Measurements from ENCODE around the gene PI16. TPM values are rescaled to one million over a fixed set of nuclear protein-coding genes. Genes with fewer than 3 reads are reported as not detected.

The PI16 gene
- total and polyA plus RNA-seq, 2 donors (not counting 3 experiments of a cell fraction or from before 2014, with no cell fraction given): 0.14 TPM; not detected in 1

DNA sequence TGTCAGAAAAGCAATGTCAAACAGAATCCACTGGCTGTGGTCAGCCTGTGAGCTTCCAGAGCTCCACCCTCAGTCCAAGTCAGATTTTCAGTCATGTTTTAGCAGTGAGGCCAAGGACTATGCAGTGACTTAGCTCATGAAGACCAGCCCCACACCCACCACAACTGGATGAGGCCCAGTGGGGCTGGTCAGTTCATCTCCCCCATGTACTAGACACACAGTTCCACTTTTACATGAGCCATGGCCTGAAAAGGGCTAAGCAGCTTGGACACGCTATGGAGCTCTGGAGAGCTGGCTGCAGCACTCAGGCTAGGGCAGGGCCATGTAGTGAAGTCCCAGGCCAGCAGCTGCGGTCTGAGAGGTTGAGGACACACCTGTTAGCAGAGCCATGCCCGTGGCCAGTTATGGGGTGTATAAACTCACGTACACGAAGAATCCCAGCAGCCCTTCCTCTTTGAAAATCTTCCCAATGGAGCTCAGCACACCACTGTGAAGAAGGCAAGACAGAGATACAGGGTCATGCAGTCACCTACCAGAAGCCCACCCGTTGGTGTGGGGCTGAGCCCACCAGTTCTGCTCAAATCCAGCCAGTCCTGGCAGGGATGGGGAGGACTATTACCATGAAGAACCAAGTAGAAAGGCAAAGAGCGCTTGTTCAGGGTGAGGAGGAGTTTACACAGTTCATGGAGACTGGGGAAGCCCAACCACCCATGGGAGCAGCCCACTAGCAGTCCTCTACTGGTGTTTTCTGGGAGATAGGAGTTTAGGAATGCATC is 20.9 kb downstream of the PI16 start:
- Histone ChIP-seq H3K4me3 (replicated peaks in 1 of 3; ENCODE audit: insufficient read depth in 1 of 3, low read depth in 1 of 3, low read length in 3 of 3) (no peak overlapping the region), H2AFZ (ENCODE audit: low read depth, low read length) (no peak overlapping the region), H3K9me3 (replicated peaks; ENCODE audit: control insufficient read depth, insufficient read depth, low read length) (no peaks in the 10 kb centered on the region), H3K79me2 (ENCODE audit: control insufficient read depth, insufficient read depth, low read length) (peaks cover 24% of the 10 kb centered on the region), H3K9me1 (replicated peaks; ENCODE audit: control insufficient read depth, extremely low read depth, insufficient read depth, low read length) (no peaks in the 10 kb centered on the region), H3K4me1 (ENCODE audit: control insufficient read depth, extremely low read depth, insufficient read depth, low read length) (no peaks in the 10 kb centered on the region), H4K20me1 (replicated peaks; ENCODE audit: control insufficient read depth, extremely low read depth, insufficient read depth, low read length) (no peaks in the 10 kb centered on the region), H3K27me3 (ENCODE audit: control insufficient read depth in 2 of 2, insufficient read depth in 2 of 2, low read length in 2 of 2) (no peaks in the 10 kb centered on the region), H3K9ac (replicated peaks; ENCODE audit: extremely low read depth, insufficient read depth, low read length) (no peak overlapping the region), H3K4me2 (ENCODE audit: insufficient read depth, low read length) (no peak overlapping the region), H3K36me3 (ENCODE audit: control insufficient read depth in 2 of 2, extremely low read depth in 1 of 2, insufficient read depth in 2 of 2, low read length in 2 of 2) (peaks cover 34 to 79% of the 10 kb centered on the region in 2 experiments), H3K27ac (ENCODE audit: insufficient read depth, low read depth, low read length) (no peak overlapping the region)
- dilution Hi-C loops (cut with MboI; ENCODE audit: extremely low pct_ligation_motif_present, low sequenced_read_pairs) (no loop called here), intact Hi-C loops (cut with micrococcal nuclease) (no loop called here)
- TF ChIP-seq POLR2A (IDR thresholded peaks at IDR 0.05; ENCODE audit: low read depth, low read length): no peak
- no peak for TF ChIP-seq FOS (IDR thresholded peaks at IDR 0.05; ENCODE audit: borderline replicate concordance, insufficient read depth, low read length)
- TF ChIP-seq CTCF (IDR thresholded peaks at IDR 0.05; ENCODE audit: extremely low read depth in 1 of 2, insufficient read depth in 1 of 2, low read depth in 1 of 2, low read length in 2 of 2): no peak
- no peak for TF ChIP-seq POLR2AphosphoS5 (IDR thresholded peaks at IDR 0.05; ENCODE audit: insufficient read depth, low read depth, low read length)
- TF ChIP-seq MYC (IDR thresholded peaks at IDR 0.05; ENCODE audit: low read depth, low read length): no peak
- no peak for TF ChIP-seq JUN (IDR thresholded peaks at IDR 0.05; ENCODE audit: borderline replicate concordance, insufficient read depth, insufficient read length, low read depth)
- TF ChIP-seq, protein P1, sequence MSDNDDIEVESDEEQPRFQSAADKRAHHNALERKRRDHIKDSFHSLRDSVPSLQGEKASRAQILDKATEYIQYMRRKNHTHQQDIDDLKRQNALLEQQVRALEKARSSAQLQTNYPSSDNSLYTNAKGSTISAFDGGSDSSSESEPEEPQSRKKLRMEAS (IDR thresholded peaks at IDR 0.05; ENCODE audit: insufficient read depth, insufficient read length): no peak
- no peak for TF ChIP-seq EZH2 (IDR thresholded peaks at IDR 0.05; ENCODE audit: borderline replicate concordance, low read depth, low read length, severe bottlenecking)
- TF ChIP-seq GATA2 (IDR thresholded peaks at IDR 0.05; ENCODE audit: insufficient read depth, insufficient read length, low read depth, low read length): no peak
- BruUV-seq (replicated peaks): no TSS peak
- ChIA-PET POLR2A (no interaction called here), CTCF (interaction anchor here (5.3 kb wide), 1 partner anchor 43 kb away, joined by 40 read pairs; no protein-coding TSS in a partner anchor)
- DNase-seq (ENCODE audit: low read depth, low spot score): no peak
- FAIRE-seq: no peak
